Spleen (tissue), 11 donors: Measurements from ENCODE around the gene KLHL30. TPM values are rescaled to one million over a fixed set of nuclear protein-coding genes. Genes with fewer than 3 reads are reported as not detected.
A peak's percentile ranks its signal among the peaks of the same experiment; 100 is the strongest.

ENCODE experiments used
- DNase-seq: peaks from one replicate; pipeline ENCODE4 v3.0.0-alpha.2; 2020
- H3K27ac ChIP-seq, 8 donors: fragments of 200-600 bp; sonication (generic) in 7 of 8; 1 replicate in 4 of 8; 2 replicates in 4 of 8; pipeline versions ENCODE4 v1.5.0 to v1.8.0; 2016 to 2021; ENCODE audit warnings: inconsistent platforms in 4 of 8, mild to moderate bottlenecking in 4 of 8, moderate library complexity in 1 of 8
- H3K27me3 ChIP-seq, 7 donors: fragments of 200-600 bp; sonication (generic) in 6 of 7; replicated peaks in 1 of 7; 1 replicate in 4 of 7; 2 replicates in 3 of 7; pipeline versions ENCODE4 v1.5.0 to v1.8.0; 2016 to 2021; ENCODE audit warnings: inconsistent platforms in 3 of 7, mild to moderate bottlenecking in 1 of 7
- H3K36me3 ChIP-seq, 6 donors: fragments of 200-600 bp; sonication (generic) in 5 of 6; 1 replicate in 4 of 6; 2 replicates in 2 of 6; pipeline versions ENCODE4 v1.5.0 to v1.8.0; 2016 to 2021; ENCODE audit warnings: inconsistent platforms in 2 of 6
- H3K4me1 ChIP-seq, 6 donors: fragments of 200-600 bp; sonication (generic) in 5 of 6; 1 replicate in 3 of 6; 2 replicates in 3 of 6; pipeline versions ENCODE4 v1.5.0 to v1.8.0; 2016 to 2021; ENCODE audit warnings: inconsistent platforms in 3 of 6
- H3K4me3 ChIP-seq, 8 donors: fragments of 200-600 bp; sonication (generic) in 7 of 8; 1 replicate in 4 of 8; 2 replicates in 4 of 8; pipeline versions ENCODE4 v1.5.0 to v1.8.0; 2016 to 2021; ENCODE audit warnings: inconsistent platforms in 4 of 8, mild to moderate bottlenecking in 4 of 8, moderate library complexity in 2 of 8
- H3K9me3 ChIP-seq, 8 donors: fragments of 200-600 bp; sonication (generic) in 7 of 8; 1 replicate in 4 of 8; 2 replicates in 4 of 8; pipeline versions ENCODE4 v1.5.0 to v1.8.0; 2016 to 2021; ENCODE audit warnings: inconsistent platforms in 4 of 8
- POLR2A ChIP-seq, 3 donors: fragments of 450-650 bp; IDR thresholded peaks; one replicate each; pipeline ENCODE4 v1.5.1; 2017; ENCODE audit warnings: antibody characterized with exemption in 3 of 3, mild to moderate bottlenecking in 1 of 3
- POLR2AphosphoS5 ChIP-seq, 3 donors: sonication (generic); formaldehyde crosslinking; IDR thresholded peaks; one replicate each; pipeline ENCODE4 v1.5.1; 2017; ENCODE audit warnings: antibody characterized with exemption in 3 of 3
- WGBS, 5 donors: extraction: QIAGEN DNeasy Blood & Tissue Kit in 3 of 5; methylation state at CpG; one replicate each; pipeline versions ENCODE4 v1.1.5 to v1.1.7; 2013 to 2018; 5-methylcytosine and 5-hydroxymethylcytosine counted together
- intact Hi-C: fragments of 100-400 bp; cut with DNase I; formaldehyde crosslinking; loops from one replicate; pipeline ENCODE4 v1.15.0; 2023; ENCODE audit warnings: low total_unique reads
- polyA plus RNA-seq, 3 donors: library from polyadenylated mRNA; stranded (reverse); fragments of 200-250 nt; gene quantifications; one replicate each; pipeline ENCODE4 v1.2.1, GENCODE V29; 2013
- total RNA-seq, 7 donors: library from RNA; depleted of rRNA in 3 of 7; stranded (reverse); fragments of >200 nt in 3 of 7; fragmentation: NEBNext Ultra II Directional in 4 of 7; extraction: Animal tissue kit (Norgen Biotek cat#: 25700) in 4 of 7; gene quantifications; one replicate each; pipeline versions ENCODE4 v1.1.0 to v1.2.1, GENCODE V29; 2016 to 2021
- TF ChIP-seq, protein P1 (sequence below), 11 experiments: fragments of 200-600 bp in 7 of 11; fragments of 450-650 bp in 4 of 11; sonication (generic) in 4 of 11; IDR thresholded peaks in 8 of 11; conservative IDR thresholded peaks in 3 of 11; 1 replicate in 7 of 11; 2 replicates in 4 of 11; pipeline versions ENCODE4 v1.4.0 to v1.8.0; 2016 to 2021; ENCODE audit warnings: antibody characterized with exemption in 11 of 11, inconsistent platforms in 4 of 11, mild to moderate bottlenecking in 1 of 11
- donor health status: healthy with polysubstance abuse.
- donor health status: DM: no; HTN: no; CAD: no; lungs with moderate emphysema.
- donor health status: DM: no; HTN: no; CAD: no.
- donor health status: Bipolar disorder and iron deficiency.
- donor health status: healthy.
- donor health status: DM: no; HTN: no; CAD: no.
- donor health status: DM: yes; HTN: yes; CAD: no.

The KLHL30 gene
- total and polyA plus RNA-seq, 10 donors = 0.09 to 0.85 (median 0.23) TPM; not detected in 2

DNA sequence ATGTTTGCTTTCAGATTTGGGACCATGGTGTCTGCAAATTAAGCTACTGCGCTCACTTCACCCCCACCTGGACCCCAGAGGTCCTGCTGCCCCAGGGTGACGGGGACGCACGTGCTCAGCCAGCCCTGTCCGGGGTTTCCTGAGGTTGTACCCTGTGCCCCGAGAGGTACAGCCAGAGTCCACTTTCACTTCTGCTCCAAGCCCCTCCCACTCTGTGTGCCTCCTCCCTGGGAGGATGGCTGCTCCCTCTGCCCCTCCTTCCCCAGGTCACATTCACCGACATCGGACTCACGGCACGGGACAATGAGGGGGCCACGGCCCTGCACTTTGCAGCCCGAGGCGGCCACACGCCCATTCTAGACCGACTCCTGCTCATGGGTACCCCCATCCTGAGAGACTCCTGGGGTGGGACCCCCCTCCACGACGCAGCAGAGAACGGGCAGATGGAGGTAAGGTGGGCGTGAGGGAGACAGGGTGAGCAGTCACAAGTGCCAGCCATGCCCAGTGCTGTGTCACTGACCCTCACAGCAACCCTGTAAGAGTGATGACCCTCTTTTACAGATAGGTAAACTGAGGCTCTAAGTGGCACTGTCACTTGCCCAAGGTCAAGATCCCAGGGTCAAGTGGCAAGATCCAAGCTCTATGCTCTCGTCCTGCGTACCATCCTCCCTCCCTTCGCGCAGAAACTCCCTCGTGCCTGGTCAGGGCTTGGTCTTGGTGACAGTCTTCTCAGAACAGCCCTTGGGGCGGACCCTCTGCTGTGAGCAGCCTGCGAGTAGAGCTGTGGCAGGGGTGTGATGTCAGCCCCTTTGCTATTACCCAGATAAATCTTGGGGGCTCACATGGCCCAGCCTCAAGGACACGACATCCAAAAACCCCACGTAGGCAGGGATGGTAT is 30.7 kb upstream of the KLHL30 start:
- Histone ChIP-seq H3K27me3 (no peaks in the 10 kb centered on the region), H3K4me1 (peaks cover 15 to 40% (median 32%) of the 10 kb centered on the region in 6 donors), H3K36me3 (no peaks in the 10 kb centered on the region), H3K4me3 (peak overlapping the region in 5 of 8 donors; percentile 6 to 56 (median 15)), H3K27ac (peak overlapping the region in 5 of 8 donors; percentile 33 to 67 (median 41)), H3K9me3 (peaks cover 5 to 22% (median 17%) of the 10 kb centered on the region in 8 donors)
- intact Hi-C loops = no loop called here
- peak; percentile 16 to 57 (median 39) for TF ChIP-seq POLR2AphosphoS5 (IDR thresholded peaks at IDR 0.05)
- TF ChIP-seq POLR2A (IDR thresholded peaks at IDR 0.05) = no peak
- TF ChIP-seq, protein P1, sequence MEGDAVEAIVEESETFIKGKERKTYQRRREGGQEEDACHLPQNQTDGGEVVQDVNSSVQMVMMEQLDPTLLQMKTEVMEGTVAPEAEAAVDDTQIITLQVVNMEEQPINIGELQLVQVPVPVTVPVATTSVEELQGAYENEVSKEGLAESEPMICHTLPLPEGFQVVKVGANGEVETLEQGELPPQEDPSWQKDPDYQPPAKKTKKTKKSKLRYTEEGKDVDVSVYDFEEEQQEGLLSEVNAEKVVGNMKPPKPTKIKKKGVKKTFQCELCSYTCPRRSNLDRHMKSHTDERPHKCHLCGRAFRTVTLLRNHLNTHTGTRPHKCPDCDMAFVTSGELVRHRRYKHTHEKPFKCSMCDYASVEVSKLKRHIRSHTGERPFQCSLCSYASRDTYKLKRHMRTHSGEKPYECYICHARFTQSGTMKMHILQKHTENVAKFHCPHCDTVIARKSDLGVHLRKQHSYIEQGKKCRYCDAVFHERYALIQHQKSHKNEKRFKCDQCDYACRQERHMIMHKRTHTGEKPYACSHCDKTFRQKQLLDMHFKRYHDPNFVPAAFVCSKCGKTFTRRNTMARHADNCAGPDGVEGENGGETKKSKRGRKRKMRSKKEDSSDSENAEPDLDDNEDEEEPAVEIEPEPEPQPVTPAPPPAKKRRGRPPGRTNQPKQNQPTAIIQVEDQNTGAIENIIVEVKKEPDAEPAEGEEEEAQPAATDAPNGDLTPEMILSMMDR (IDR thresholded peaks at IDR 0.05 in 8 of 11, conservative IDR thresholded peaks at IDR 0.05 in 3 of 11) = peak in 1 of 11 experiments; percentile 12
- WGBS, 5 donors = 64 to 80% (median 76%) methylated on average over 27 to 28 of the region's 28 CpGs
- DNase-seq = peak; percentile 90

DNA sequence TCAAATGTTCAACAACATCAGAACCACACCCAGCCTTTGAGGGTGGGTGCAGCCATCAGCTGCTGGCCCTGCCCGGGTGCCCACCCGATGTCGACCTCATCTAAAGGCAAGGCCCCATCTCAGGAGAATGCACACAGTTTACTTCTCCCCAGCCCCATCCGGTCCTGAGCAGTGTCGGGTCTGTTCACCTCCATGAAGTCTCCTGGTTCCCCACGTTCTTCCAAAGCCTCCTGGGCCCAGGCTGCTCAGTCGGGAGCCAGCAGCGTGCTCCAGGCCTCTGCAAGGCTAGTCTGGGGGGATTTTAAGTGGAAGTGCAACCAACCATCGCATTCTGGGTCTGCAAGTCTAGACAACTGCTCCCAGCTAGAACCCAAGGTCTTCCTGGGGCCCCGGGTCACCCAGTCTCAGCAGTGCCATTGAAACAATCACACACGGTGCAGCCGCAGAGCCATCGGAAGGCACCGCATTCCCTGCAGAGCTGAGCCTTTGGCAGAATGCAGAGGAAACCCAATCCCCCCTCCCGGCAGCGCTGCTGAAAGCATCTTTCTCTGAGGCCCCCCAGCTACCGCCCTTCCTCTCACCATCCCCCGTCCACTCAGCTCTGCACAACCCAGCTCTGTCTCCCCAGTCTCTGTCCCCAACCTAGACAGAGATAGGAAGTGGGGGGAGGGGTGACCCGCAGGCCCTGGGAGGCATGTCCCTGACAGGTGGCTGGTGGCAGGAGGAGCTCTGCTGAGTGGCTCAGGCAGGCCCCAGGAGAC is 29.9 kb upstream of the KLHL30 start:
- TF ChIP-seq, protein P1 (IDR thresholded peaks at IDR 0.05 in 8 of 11, conservative IDR thresholded peaks at IDR 0.05 in 3 of 11) = no peak
- peak in 1 of 3 donors; percentile 59 for TF ChIP-seq POLR2AphosphoS5 (IDR thresholded peaks at IDR 0.05)
- no peaks in the 10 kb centered on the region for H3K36me3 ChIP-seq
- H3K27ac ChIP-seq = peak overlapping the region in 4 of 8 donors; percentile 8 to 67 (median 53)
- peak overlapping the region in 2 of 8 donors; percentile 13 to 56 for H3K4me3 ChIP-seq
- H3K4me1 ChIP-seq = peaks cover 15 to 40% (median 32%) of the 10 kb centered on the region in 6 donors
- intact Hi-C loops = no loop called here
- WGBS, 5 donors = 38 to 59% (median 43%) methylated on average over 14 to 19 of the region's 19 CpGs
- H3K9me3 ChIP-seq = peaks cover 7 to 30% (median 25%) of the 10 kb centered on the region in 8 donors
- peak; percentile 87 for DNase-seq
- H3K27me3 ChIP-seq = no peaks in the 10 kb centered on the region

DNA sequence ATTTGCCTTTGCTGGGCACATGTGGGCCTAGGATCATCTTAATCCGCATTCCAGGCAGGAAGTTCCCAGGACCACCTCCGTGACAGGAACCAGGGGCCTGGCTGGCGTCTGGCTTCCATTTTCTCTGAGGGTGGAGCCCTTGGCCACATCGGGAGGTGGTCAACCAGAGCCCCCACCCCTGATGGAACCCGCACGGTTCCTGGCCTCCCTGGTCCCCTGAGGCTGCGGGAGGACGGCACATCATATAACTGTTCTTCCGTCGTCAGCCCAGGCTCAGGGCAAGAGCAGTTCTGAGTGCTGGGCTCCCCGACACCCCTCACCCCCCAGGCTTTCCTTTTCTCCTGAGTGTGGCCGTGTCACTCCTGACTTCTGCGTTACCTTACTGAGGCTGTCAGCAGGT is 24.9 kb upstream of the KLHL30 start:
- Histone ChIP-seq H3K27me3 (peaks cover 0 to 26% (median 0%) of the 10 kb centered on the region in 7 donors), H3K4me3 (no peak overlapping the region), H3K27ac (peak overlapping the region in 1 of 8 donors; percentile 43), H3K9me3 (peaks cover 7 to 30% (median 25%) of the 10 kb centered on the region in 8 donors), H3K4me1 (peaks cover 3 to 22% (median 9%) of the 10 kb centered on the region in 6 donors), H3K36me3 (no peaks in the 10 kb centered on the region)
- WGBS, 5 donors = 93 to 96% (median 95%) methylated on average over 13 of the region's 13 CpGs
- intact Hi-C loops = no loop called here
- no peak for TF ChIP-seq POLR2A (IDR thresholded peaks at IDR 0.05)
- TF ChIP-seq POLR2AphosphoS5 (IDR thresholded peaks at IDR 0.05) = no peak
- TF ChIP-seq, protein P1 (IDR thresholded peaks at IDR 0.05 in 8 of 11, conservative IDR thresholded peaks at IDR 0.05 in 3 of 11) = no peak
- DNase-seq = peak; percentile 31
